Measurements from ENCODE around the gene CFAP99.

GRCh38 chr4:2486981-2487380, 68.2 kb downstream of the CFAP99 start:
- TF ChIP-seq CTCF (IDR thresholded peaks at IDR 0.05): no peak
- TF ChIP-seq POLR2A (IDR thresholded peaks at IDR 0.05): no peak
